Progenitor cell of endocrine pancreas (in vitro differentiated cells): ENCODE measurements around the gene FBXL15. TPM values are rescaled to one million over a fixed set of nuclear protein-coding genes. Genes with fewer than 3 reads are reported as not detected.
A peak's percentile ranks its signal among the peaks of the same experiment; 100 is the strongest.

ENCODE experiments used
- DNase-seq: peaks from one replicate; pipeline ENCODE4 v3.0.0; 2021; ENCODE audit warnings: low spot score; ENCODE audit not compliant: unreplicated experiment
- H3K27ac Mint-ChIP-seq: 2 replicates; pipeline ENCODE4 v1.8.0; 2021; ENCODE audit warnings: mild to moderate bottlenecking, moderate library complexity, mixed read lengths
- H3K27me3 Mint-ChIP-seq: 2 replicates; pipeline ENCODE4 v1.8.0; 2021; ENCODE audit warnings: mixed read lengths
- H3K36me3 Mint-ChIP-seq: 2 replicates; pipeline ENCODE4 v1.8.0; 2022; ENCODE audit warnings: mixed read lengths; ENCODE audit not compliant: insufficient read depth
- H3K4me1 Mint-ChIP-seq: 2 replicates; pipeline ENCODE4 v1.8.0; 2021; ENCODE audit warnings: low read depth, mixed read lengths
- H3K4me3 Mint-ChIP-seq: 2 replicates; pipeline ENCODE4 v1.8.0; 2021; ENCODE audit warnings: low read depth, mild to moderate bottlenecking, moderate library complexity, mixed read lengths
- H3K9me3 Mint-ChIP-seq: 2 replicates; pipeline ENCODE4 v1.8.0; 2021; ENCODE audit warnings: low read depth, mixed read lengths
- total RNA-seq: library from RNA; stranded (reverse); gene quantifications from 2 replicates; pipeline ENCODE4 v1.2.1, GENCODE V29; 2021
- TF ChIP-seq, protein P1 (sequence below): fragments of 200-600 bp; sonication (generic); IDR thresholded peaks from one replicate; pipeline ENCODE4 v1.5.0; 2021; ENCODE audit warnings: antibody characterized with exemption, mild to moderate bottlenecking; ENCODE audit not compliant: unreplicated experiment

Gene FBXL15
- total RNA-seq, 1 donor from 2014 or later: 14.0 TPM

DNA sequence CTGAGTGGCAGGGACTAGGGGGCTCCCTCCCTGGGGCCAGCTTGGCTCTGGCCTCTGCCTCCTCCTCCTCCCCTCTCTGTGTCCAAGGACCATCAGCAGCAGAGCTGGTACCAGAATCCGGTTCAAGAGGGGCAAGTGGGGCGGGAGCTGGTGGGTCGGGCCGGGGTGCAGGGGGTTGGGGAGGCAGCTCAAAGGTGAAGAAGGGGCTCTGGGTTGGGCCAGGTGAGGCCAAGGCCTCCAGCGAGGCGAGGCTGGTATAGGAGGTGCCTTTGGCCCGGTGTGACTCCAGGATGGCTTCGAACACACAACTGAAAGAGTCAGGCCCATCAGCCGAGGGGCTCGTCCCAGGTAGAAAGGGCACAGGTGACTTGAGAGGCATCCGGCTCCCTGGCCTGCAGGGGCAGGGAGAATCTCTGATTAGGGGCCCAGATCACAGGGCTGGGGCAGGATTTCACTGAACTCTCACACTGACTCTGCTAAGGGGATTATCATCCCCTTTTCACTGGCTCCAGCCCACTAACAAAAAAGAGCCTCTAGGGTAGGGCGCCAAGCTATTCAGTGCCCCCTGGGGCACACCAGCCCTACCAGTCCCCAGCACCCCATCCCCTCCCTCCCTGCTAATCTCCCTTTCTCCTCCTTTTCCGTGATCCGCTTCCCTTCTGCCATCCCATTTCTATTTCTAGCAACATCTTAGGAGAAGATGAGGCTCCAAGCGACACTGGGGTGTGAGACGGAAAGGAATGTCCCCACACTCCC is 6.7 kb upstream of the FBXL15 start:
- Mint-ChIP-seq H3K27me3 (peaks cover 67% of the 10 kb centered on the region), H3K9me3 (no peaks in the 10 kb centered on the region), H3K36me3 (no peaks in the 10 kb centered on the region), H3K4me3 (no peak overlapping the region), H3K27ac (no peak overlapping the region), H3K4me1 (peaks cover 13% of the 10 kb centered on the region)
- TF ChIP-seq, protein P1, sequence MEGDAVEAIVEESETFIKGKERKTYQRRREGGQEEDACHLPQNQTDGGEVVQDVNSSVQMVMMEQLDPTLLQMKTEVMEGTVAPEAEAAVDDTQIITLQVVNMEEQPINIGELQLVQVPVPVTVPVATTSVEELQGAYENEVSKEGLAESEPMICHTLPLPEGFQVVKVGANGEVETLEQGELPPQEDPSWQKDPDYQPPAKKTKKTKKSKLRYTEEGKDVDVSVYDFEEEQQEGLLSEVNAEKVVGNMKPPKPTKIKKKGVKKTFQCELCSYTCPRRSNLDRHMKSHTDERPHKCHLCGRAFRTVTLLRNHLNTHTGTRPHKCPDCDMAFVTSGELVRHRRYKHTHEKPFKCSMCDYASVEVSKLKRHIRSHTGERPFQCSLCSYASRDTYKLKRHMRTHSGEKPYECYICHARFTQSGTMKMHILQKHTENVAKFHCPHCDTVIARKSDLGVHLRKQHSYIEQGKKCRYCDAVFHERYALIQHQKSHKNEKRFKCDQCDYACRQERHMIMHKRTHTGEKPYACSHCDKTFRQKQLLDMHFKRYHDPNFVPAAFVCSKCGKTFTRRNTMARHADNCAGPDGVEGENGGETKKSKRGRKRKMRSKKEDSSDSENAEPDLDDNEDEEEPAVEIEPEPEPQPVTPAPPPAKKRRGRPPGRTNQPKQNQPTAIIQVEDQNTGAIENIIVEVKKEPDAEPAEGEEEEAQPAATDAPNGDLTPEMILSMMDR: no peak
- DNase-seq: no peak

DNA sequence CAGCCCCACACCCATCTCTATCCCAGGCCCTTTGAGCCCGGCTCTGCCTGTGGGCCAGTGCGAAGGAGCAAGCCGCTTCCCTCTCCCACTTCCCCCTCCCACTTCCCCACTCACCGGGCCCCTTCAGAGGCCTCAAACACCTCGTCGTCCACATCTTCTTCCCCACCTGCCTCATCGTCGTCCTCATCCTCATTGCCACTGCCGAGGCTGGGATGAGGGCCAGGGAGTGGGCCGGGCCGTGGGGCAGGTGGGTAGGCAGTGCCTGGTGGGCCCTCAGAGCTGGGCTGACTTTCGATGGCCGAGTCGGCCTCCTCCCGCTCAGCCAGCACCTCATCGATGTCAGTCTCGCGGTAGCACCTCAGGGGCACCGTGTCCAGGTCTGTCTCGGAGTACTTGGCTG is 5.9 kb upstream of the FBXL15 start:
- Mint-ChIP-seq H3K9me3 (no peaks in the 10 kb centered on the region), H3K36me3 (no peaks in the 10 kb centered on the region), H3K27me3 (peaks cover 65% of the 10 kb centered on the region), H3K4me3 (no peak overlapping the region), H3K4me1 (peaks cover 14% of the 10 kb centered on the region), H3K27ac (no peak overlapping the region)
- TF ChIP-seq, protein P1: no peak
- no peak for DNase-seq

GRCh38 chr10:102416283-102416682 is 4.4 kb upstream of the FBXL15 start:
- DNase-seq: no peak
- H3K27ac Mint-ChIP-seq: no peak overlapping the region
- TF ChIP-seq, protein P1: no peak
- H3K27me3 Mint-ChIP-seq: peaks cover 55% of the 10 kb centered on the region
- no peak overlapping the region for H3K4me3 Mint-ChIP-seq
- H3K9me3 Mint-ChIP-seq: no peaks in the 10 kb centered on the region
- H3K36me3 Mint-ChIP-seq: no peaks in the 10 kb centered on the region
- peaks cover 13% of the 10 kb centered on the region for H3K4me1 Mint-ChIP-seq

GRCh38 chr10:102416695-102417094 is 3.9 kb upstream of the FBXL15 start:
- peaks cover 50% of the 10 kb centered on the region for H3K27me3 Mint-ChIP-seq

GRCh38 chr10:102418622-102419268 is 1.9 kb upstream of the FBXL15 start, which contains the start of gene PSD:
PSD (minus strand) TSS chr10:102418785; CDS start chr10:102417038, 1,747 bp downstream.
- Mint-ChIP-seq H3K27ac (peak within 1 kb of the TSS; percentile 64), H3K27me3 (peaks cover 38% of the 10 kb centered on the region), H3K4me1 (peaks cover 16% of the 10 kb centered on the region), H3K9me3 (no peaks in the 10 kb centered on the region), H3K4me3 (peak within 1 kb of the TSS; percentile 99), H3K36me3 (no peaks in the 10 kb centered on the region)
- no peak for DNase-seq
- TF ChIP-seq, protein P1: no peak

More at GRCh38 chr10:102416695-102417094, 3.9 kb upstream of the FBXL15 start:
- DNase-seq: no peak
- TF ChIP-seq, protein P1: no peak
- Mint-ChIP-seq H3K36me3 (no peaks in the 10 kb centered on the region), H3K9me3 (no peaks in the 10 kb centered on the region), H3K4me3 (no peak overlapping the region), H3K27ac (no peak overlapping the region), H3K4me1 (peaks cover 12% of the 10 kb centered on the region)
